ENCODE measurements around the gene AQP11. TPM values are rescaled to one million over a fixed set of nuclear protein-coding genes. Genes with fewer than 3 reads are reported as not detected.

Gene AQP11
- total and polyA plus RNA-seq, 2 of the 4 experiments (the other 2 are of a cell fraction): 1.1 TPM

- BruUV-seq (replicated peaks): no TSS peak
- H2AFZ ChIP-seq (replicated peaks; ENCODE audit: low read length, poor library complexity): peak overlapping the region; percentile 49
- 100% methylated on average over 1 of the region's 4 CpGs; no CpG with 5 or more reads in 1 of the 2 experiments for WGBS, 2 experiments (ENCODE audit: extremely low coverage in 2 of 2, insufficient read length in 1 of 2)
- in situ Hi-C loops (cut with MboI; ENCODE audit: low sequenced_read_pairs) (no loop called here), dilution Hi-C loops (cut with HindIII; ENCODE audit: low sequenced_read_pairs, unreplicated experiment) (no loop called here), intact Hi-C loops (cut with micrococcal nuclease) (no loop called here)
- no peaks in the 10 kb centered on the region for H3K79me1 ChIP-seq (ENCODE audit: low read depth in 1 of 2, low read length in 2 of 2)
- H3K27ac ChIP-seq (ENCODE audit: insufficient read depth, low read length): no peak overlapping the region
- no peak overlapping the region for H3K23ac ChIP-seq (ENCODE audit: low read depth, low read length)
- H3K4me2 ChIP-seq (ENCODE audit: low read depth, low read length): no peak overlapping the region
- no peak overlapping the region for H4K5ac ChIP-seq (ENCODE audit: low read depth, low read length)
- no peaks in the 10 kb centered on the region for H3K36me3 ChIP-seq (ENCODE audit: control insufficient read depth, insufficient read depth, low read length)
- H3K14ac ChIP-seq (replicated peaks; ENCODE audit: low read depth, low read length): no peak overlapping the region
- H4K91ac ChIP-seq (ENCODE audit: insufficient read depth, low read depth, low read length): no peak overlapping the region
- no peak overlapping the region for H2BK5ac ChIP-seq (ENCODE audit: low read depth, low read length, poor library complexity, severe bottlenecking)
- no peak overlapping the region for H3K18ac ChIP-seq (ENCODE audit: low read depth, low read length)
- no peak overlapping the region for H3K56ac ChIP-seq (ENCODE audit: extremely low read depth, insufficient read depth, low read length)
- no peak overlapping the region for H3K4ac ChIP-seq (ENCODE audit: low read depth, low read length)
- no peaks in the 10 kb centered on the region for H4K20me1 ChIP-seq (ENCODE audit: insufficient read depth, low read length)
- ChIA-PET POLR2A (ENCODE audit: unreplicated experiment) (no interaction called here), CTCF (no interaction called here)
- TF ChIP-seq, protein P1, sequence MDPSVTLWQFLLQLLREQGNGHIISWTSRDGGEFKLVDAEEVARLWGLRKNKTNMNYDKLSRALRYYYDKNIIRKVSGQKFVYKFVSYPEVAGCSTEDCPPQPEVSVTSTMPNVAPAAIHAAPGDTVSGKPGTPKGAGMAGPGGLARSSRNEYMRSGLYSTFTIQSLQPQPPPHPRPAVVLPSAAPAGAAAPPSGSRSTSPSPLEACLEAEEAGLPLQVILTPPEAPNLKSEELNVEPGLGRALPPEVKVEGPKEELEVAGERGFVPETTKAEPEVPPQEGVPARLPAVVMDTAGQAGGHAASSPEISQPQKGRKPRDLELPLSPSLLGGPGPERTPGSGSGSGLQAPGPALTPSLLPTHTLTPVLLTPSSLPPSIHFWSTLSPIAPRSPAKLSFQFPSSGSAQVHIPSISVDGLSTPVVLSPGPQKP (IDR thresholded peaks at IDR 0.05; ENCODE audit: borderline replicate concordance, low read depth, low read length): no peak
- H2BK20ac ChIP-seq (ENCODE audit: low read depth, low read length): no peak overlapping the region
- ATAC-seq (ENCODE audit: low read depth) (no peak), DNase-seq (no peak)
- H3K27me3 ChIP-seq (ENCODE audit: control insufficient read depth, insufficient read depth, low read length): no peaks in the 10 kb centered on the region
- 0 out of 3 replicates have a peak overlapping the region, but pooled peaks have one; percentile 37 for H2BK15ac ChIP-seq (ENCODE audit: low read depth, low read length)
- no peak overlapping the region for H2BK120ac ChIP-seq (ENCODE audit: low read depth, low read length)
- peaks cover 3% of the 10 kb centered on the region for H3K4me1 ChIP-seq (ENCODE audit: control insufficient read depth, insufficient read depth, low read length)
- H2AK9ac ChIP-seq (replicated peaks; ENCODE audit: low read depth, low read length, poor library complexity): peak overlapping the region; percentile 6
- no peak overlapping the region for H2AK5ac ChIP-seq (ENCODE audit: low read depth, low read length)
- no peak overlapping the region for H3K4me3 ChIP-seq (ENCODE audit: insufficient read depth, low read depth, low read length)
- H3K9ac ChIP-seq (ENCODE audit: low read depth, low read length): no peak overlapping the region
- H4K8ac ChIP-seq (ENCODE audit: low read depth in 2 of 2, low read length in 2 of 2): no peak overlapping the region
- no peaks in the 10 kb centered on the region for H3K9me3 ChIP-seq (ENCODE audit: control insufficient read depth, insufficient read depth, low read length)
- 0 out of 2 replicates have a peak, but pooled peaks cover 8% of the 10 kb centered on the region for H3K9me1 ChIP-seq (ENCODE audit: insufficient read depth, low read length)
Observed at GRCh38 chr11:77568306-77568705, 21.4 kb upstream of the AQP11 start.
